ENCODE data around the gene VPS39. TPM values are rescaled to one million over a fixed set of nuclear protein-coding genes. Genes with fewer than 3 reads are reported as not detected.

Gene VPS39
- total and polyA plus RNA-seq, 2 of the 8 experiments (the other 6 are each of a cell fraction or from before 2014, with no cell fraction given), result 34.4 to 36.6 TPM

DNA sequence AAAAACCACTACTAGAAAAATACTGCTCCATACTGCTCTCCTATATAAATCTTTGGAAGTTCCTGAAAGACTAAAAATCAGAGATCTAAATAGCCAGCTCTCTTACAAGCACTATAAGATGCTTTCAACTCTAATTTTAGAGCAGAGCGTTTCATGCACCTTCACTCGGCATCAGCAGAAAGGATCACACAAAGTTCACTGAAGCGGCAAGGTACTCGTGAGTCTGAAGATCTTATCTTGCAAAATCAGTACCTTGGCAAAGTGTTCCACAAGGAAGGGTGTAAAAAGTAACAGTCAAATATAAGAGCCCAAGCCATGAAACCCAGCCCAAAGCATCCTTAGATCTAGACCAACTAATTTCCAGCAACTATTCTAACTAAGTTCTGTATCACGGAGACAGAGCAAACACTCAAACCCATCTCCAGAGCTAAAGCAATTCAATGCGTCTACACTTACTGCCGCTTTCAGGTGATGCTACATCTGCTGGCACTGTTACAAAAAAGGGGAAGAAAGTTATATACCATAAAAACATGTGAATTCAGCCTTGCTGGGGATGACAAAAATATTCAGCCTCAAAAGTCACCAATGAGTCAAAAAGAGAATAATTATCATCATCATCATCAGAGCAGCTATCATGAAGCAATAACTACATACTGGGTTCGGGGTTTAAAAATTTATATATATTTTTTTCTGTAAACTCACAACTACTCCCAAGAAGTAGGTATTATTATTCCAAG is 16.3 kb downstream of the VPS39 start:
- Histone ChIP-seq H2AFZ (ENCODE audit: low read length) (no peak overlapping the region), H3K14ac (ENCODE audit: insufficient read length) (no peak overlapping the region), H2AK5ac (ENCODE audit: low read depth, low read length) (no peak overlapping the region), H2BK15ac (ENCODE audit: low read length) (no peak overlapping the region), H2BK5ac (ENCODE audit: low read depth, low read length) (no peak overlapping the region; the same call in 1 of the 2 replicates), H3K79me1 (ENCODE audit: low read depth, low read length) (no peaks in the 10 kb centered on the region), H3K9me3 (ENCODE audit: insufficient read depth in 2 of 2, low read depth in 1 of 2, low read length in 1 of 2) (no peaks in the 10 kb centered on the region), H3K9ac (replicated peaks in 1 of 4; ENCODE audit: extremely low read depth in 1 of 4, low read depth in 3 of 4, low read length in 3 of 4) (no peak overlapping the region), H3K4ac (replicated peaks; ENCODE audit: insufficient read length, low read depth, low read length) (no peak overlapping the region), H3K36me3 (ENCODE audit: control insufficient read depth in 2 of 4, insufficient read depth in 4 of 4, low read length in 3 of 4) (peaks cover 0 to 23% (median 9%) of the 10 kb centered on the region in 4 experiments; a peak in 5 of 8 replicates), H4K8ac (ENCODE audit: extremely low read depth, insufficient read depth, low read length) (no peak overlapping the region), H4K91ac (replicated peaks; ENCODE audit: insufficient read length, low read length) (no peak overlapping the region), H3K4me1 (replicated peaks in 1 of 4; ENCODE audit: control insufficient read depth in 3 of 4, insufficient read depth in 4 of 4, low read length in 3 of 4) (no peaks in the 10 kb centered on the region), H4K5ac (ENCODE audit: insufficient read length, low read depth, low read length) (no peak overlapping the region), H3K23ac (ENCODE audit: insufficient read length) (no peak overlapping the region), H3K4me2 (ENCODE audit: insufficient read depth in 1 of 2, low read depth in 2 of 2, low read length in 2 of 2) (no peak overlapping the region), H2BK120ac (replicated peaks; ENCODE audit: low read depth, low read length) (no peak overlapping the region), H2BK20ac (ENCODE audit: low read length) (no peak overlapping the region), H4K20me1 (replicated peaks in 1 of 2; ENCODE audit: control insufficient read depth in 1 of 2, insufficient read depth in 2 of 2, low read length in 2 of 2) (peaks cover 0 to 6% of the 10 kb centered on the region in 2 experiments), H3K27me3 (replicated peaks in 1 of 4; ENCODE audit: control insufficient read depth in 3 of 4, extremely low read depth in 1 of 4, insufficient read depth in 3 of 4, low read length in 3 of 4) (no peaks in the 10 kb centered on the region), H3K18ac (ENCODE audit: extremely low read depth, low read length) (no peak overlapping the region), H3K79me2 (ENCODE audit: control insufficient read depth in 1 of 2, insufficient read depth in 2 of 2, low read length in 2 of 2) (no peaks in the 10 kb centered on the region), H3K56ac (replicated peaks; ENCODE audit: insufficient read length, low read depth, low read length) (no peak overlapping the region), H3K27ac (ENCODE audit: low read depth, low read length) (no peak overlapping the region), H2BK12ac (ENCODE audit: low read depth, low read length) (no peak overlapping the region), H3K4me3 (ENCODE audit: extremely low read depth in 1 of 4, insufficient read depth in 2 of 4, low read depth in 3 of 4, low read length in 4 of 4) (no peak overlapping the region), H3K23me2 (ENCODE audit: low read depth, low read length) (no peaks in the 10 kb centered on the region)
- 95% methylated on average over 8 of the region's 8 CpGs; no CpG with 5 or more reads in 1 of the 2 experiments for WGBS, 2 experiments (ENCODE audit: extremely low coverage in 1 of 2, insufficient coverage in 1 of 2, insufficient read length in 1 of 2, insufficient replicate concordance in 2 of 2, low coverage in 1 of 2, low lambda C conversion rate in 2 of 2, missing lambda C conversion rate in 1 of 2)
- FAIRE-seq (no peak), DNase-seq (ENCODE audit: low read depth in 1 of 2, low spot score in 2 of 2) (no peak)
- POLR2A ChIA-PET (ENCODE audit: partially characterized antibody), result interaction anchor here (1.7 kb wide), 1 partner anchor 9 kb away, joined by 4 read pairs; no protein-coding TSS in a partner anchor
- CTCF ChIA-PET (ENCODE audit: partially characterized antibody), result interaction anchor here (0.6 kb wide), 1 partner anchor 275 kb away, joined by 3 read pairs; no protein-coding TSS in a partner anchor
- TF ChIP-seq, protein P1, sequence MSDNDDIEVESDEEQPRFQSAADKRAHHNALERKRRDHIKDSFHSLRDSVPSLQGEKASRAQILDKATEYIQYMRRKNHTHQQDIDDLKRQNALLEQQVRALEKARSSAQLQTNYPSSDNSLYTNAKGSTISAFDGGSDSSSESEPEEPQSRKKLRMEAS (IDR thresholded peaks at IDR 0.05), result no peak
- no peak for TF ChIP-seq SIN3A (conservative IDR thresholded peaks at IDR 0.05 in 1 of 2, IDR thresholded peaks at IDR 0.05 in 1 of 2; ENCODE audit: low read depth in 1 of 2, low read length in 2 of 2)
- no peak for TF ChIP-seq JUND (IDR thresholded peaks at IDR 0.05; ENCODE audit: low read length)
- no peak for TF ChIP-seq CTBP2 (IDR thresholded peaks at IDR 0.05; ENCODE audit: borderline replicate concordance, insufficient read depth, insufficient read length, low read length)
- no peak for TF ChIP-seq CBX5 (IDR thresholded peaks at IDR 0.05; ENCODE audit: low read depth, low read length)
- TF ChIP-seq TAF1 (IDR thresholded peaks at IDR 0.05; ENCODE audit: low read depth, low read length), result no peak
- no peak for TF ChIP-seq SAP30 (IDR thresholded peaks at IDR 0.05; ENCODE audit: insufficient read depth, insufficient replicate concordance, low read length)
- no peak for TF ChIP-seq SP2 (IDR thresholded peaks at IDR 0.05; ENCODE audit: low read length)
- TF ChIP-seq POLR2A (IDR thresholded peaks at IDR 0.05; ENCODE audit: control extremely low read depth in 1 of 2, low read depth in 2 of 2, low read length in 2 of 2), result no peak
- no peak for TF ChIP-seq KDM4A (IDR thresholded peaks at IDR 0.05; ENCODE audit: low read depth, low read length, severe bottlenecking)
- TF ChIP-seq, protein P2, sequence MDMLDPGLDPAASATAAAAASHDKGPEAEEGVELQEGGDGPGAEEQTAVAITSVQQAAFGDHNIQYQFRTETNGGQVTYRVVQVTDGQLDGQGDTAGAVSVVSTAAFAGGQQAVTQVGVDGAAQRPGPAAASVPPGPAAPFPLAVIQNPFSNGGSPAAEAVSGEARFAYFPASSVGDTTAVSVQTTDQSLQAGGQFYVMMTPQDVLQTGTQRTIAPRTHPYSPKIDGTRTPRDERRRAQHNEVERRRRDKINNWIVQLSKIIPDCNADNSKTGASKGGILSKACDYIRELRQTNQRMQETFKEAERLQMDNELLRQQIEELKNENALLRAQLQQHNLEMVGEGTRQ (IDR thresholded peaks at IDR 0.05; ENCODE audit: low read length), result no peak
